PC-9 (cell line): ENCODE data around the gene CFAP251. TPM values are rescaled to one million over a fixed set of nuclear protein-coding genes. Genes with fewer than 3 reads are reported as not detected.
"Not testable (repeated sequence)": the region's sequence is repeated elsewhere in the genome, so short reads cannot be mapped to it uniquely, and the experiment has no call there.

ENCODE experiments used
- Bru-seq: library from RNA; stranded (reverse); fragments of 400-500 nt; gene quantifications from one replicate; lab custom pipeline; 2021; lab: Mats Ljungman, UMichigan
- BruChase-seq, 2 experiments: library from RNA; stranded (reverse); fragments of 400-500 nt; gene quantifications; one replicate each; lab custom pipeline; 2021; lab: Mats Ljungman, UMichigan
- BruUV-seq: library from RNA; stranded (reverse); fragments of 400-500 nt; replicated peaks from 2 replicates; lab custom pipeline; 2021; lab: Mats Ljungman, UMichigan
- CTCF ChIA-PET: fragments of 300-600 bp; sonication (Branson Sonifier 250); formaldehyde crosslinking; loops from one replicate; lab custom pipeline; 2022; ENCODE audit warnings: antibody characterized with exemption; lab: Charles Lee
- POLR2A ChIA-PET: fragments of 300-600 bp; sonication (Branson Sonifier 250); formaldehyde crosslinking; loops from one replicate; lab custom pipeline; 2022; ENCODE audit warnings: antibody characterized with exemption; ENCODE audit not compliant: unreplicated experiment; lab: Charles Lee
- DNase-seq, 2 experiments: peaks; one replicate each; pipeline versions ENCODE4 v3.0.0 to v3.0.0-alpha.2; 2015 to 2022; ENCODE audit warnings: mixed read lengths in 1 of 2
- H2AFZ ChIP-seq: fragments of 200-600 bp; sonication (generic); 2 replicates; pipeline ENCODE4 v1.8.1; 2017; ENCODE audit warnings: antibody characterized with exemption
- H3F3A ChIP-seq: fragments of 200-600 bp; sonication (generic); 2 replicates; pipeline ENCODE4 v1.8.1; 2017; ENCODE audit warnings: antibody characterized with exemption, mild to moderate bottlenecking, low read depth; ENCODE audit not compliant: insufficient read depth
- H3K27ac ChIP-seq: fragments of 200-600 bp; sonication (generic); 2 replicates; pipeline ENCODE4 v1.6.1; 2016; ENCODE audit warnings: mixed run types
- H3K27me3 ChIP-seq: fragments of 200-600 bp; sonication (generic); 2 replicates; pipeline ENCODE4 v1.6.1; 2016; ENCODE audit warnings: low read depth, mixed run types; ENCODE audit not compliant: insufficient read depth
- H3K36me3 ChIP-seq: fragments of 200-600 bp; sonication (generic); 2 replicates; pipeline ENCODE4 v1.6.1; 2016; ENCODE audit warnings: low read depth, mixed run types
- H3K4me1 ChIP-seq: fragments of 200-600 bp; sonication (generic); replicated peaks from 2 replicates; pipeline ENCODE4 v1.6.1; 2016; ENCODE audit warnings: mixed run types; ENCODE audit not compliant: insufficient read depth
- H3K4me2 ChIP-seq: fragments of 200-600 bp; sonication (generic); 2 replicates; pipeline ENCODE4 v1.6.1; 2017; ENCODE audit warnings: mixed run types
- H3K4me3 ChIP-seq: fragments of 200-600 bp; sonication (generic); 2 replicates; pipeline ENCODE4 v1.6.1; 2016; ENCODE audit warnings: mixed run types
- H3K79me2 ChIP-seq: fragments of 200-600 bp; sonication (generic); 2 replicates; pipeline ENCODE4 v1.6.1; 2017; ENCODE audit warnings: low read depth, mixed run types
- H3K9me2 ChIP-seq: fragments of 200-600 bp; sonication (generic); 2 replicates; pipeline ENCODE4 v1.8.1; 2017; ENCODE audit warnings: mild to moderate bottlenecking; ENCODE audit not compliant: insufficient read depth
- H3K9me3 ChIP-seq: fragments of 200-600 bp; sonication (generic); 2 replicates; pipeline ENCODE4 v1.8.1; 2016; ENCODE audit warnings: low read depth; ENCODE audit not compliant: insufficient read depth
- H4K20me1 ChIP-seq: fragments of 200-600 bp; sonication (generic); 2 replicates; pipeline ENCODE4 v1.8.1; 2017; ENCODE audit not compliant: insufficient read depth
- EZH2 ChIP-seq: fragments of 200-600 bp; sonication (generic); IDR thresholded peaks from 2 replicates; pipeline ENCODE4 v1.8.0; 2017; ENCODE audit warnings: antibody characterized with exemption, low read depth
- intact Hi-C: fragments of 100-400 bp; cut with micrococcal nuclease; formaldehyde crosslinking; loops from one replicate; pipeline ENCODE4 v1.10.0; 2022; ENCODE audit not compliant: unreplicated experiment
- long read RNA-seq: library from polyadenylated mRNA; stranded (forward); transcript quantifications from one replicate; pipeline ENCODE4 v2.0.0, GENCODE V29; 2022
- total RNA-seq: library from RNA; stranded (reverse); gene quantifications from 2 replicates; pipeline ENCODE4 v1.2.3, GENCODE V29; 2021
- TF ChIP-seq, protein P1 (sequence below): fragments of 200-600 bp; sonication (generic); conservative IDR thresholded peaks from 2 replicates; pipeline ENCODE4 v1.6.1; 2017; ENCODE audit warnings: mixed run types, antibody characterized with exemption, mild to moderate bottlenecking, moderate library complexity

The CFAP251 gene, protein sequence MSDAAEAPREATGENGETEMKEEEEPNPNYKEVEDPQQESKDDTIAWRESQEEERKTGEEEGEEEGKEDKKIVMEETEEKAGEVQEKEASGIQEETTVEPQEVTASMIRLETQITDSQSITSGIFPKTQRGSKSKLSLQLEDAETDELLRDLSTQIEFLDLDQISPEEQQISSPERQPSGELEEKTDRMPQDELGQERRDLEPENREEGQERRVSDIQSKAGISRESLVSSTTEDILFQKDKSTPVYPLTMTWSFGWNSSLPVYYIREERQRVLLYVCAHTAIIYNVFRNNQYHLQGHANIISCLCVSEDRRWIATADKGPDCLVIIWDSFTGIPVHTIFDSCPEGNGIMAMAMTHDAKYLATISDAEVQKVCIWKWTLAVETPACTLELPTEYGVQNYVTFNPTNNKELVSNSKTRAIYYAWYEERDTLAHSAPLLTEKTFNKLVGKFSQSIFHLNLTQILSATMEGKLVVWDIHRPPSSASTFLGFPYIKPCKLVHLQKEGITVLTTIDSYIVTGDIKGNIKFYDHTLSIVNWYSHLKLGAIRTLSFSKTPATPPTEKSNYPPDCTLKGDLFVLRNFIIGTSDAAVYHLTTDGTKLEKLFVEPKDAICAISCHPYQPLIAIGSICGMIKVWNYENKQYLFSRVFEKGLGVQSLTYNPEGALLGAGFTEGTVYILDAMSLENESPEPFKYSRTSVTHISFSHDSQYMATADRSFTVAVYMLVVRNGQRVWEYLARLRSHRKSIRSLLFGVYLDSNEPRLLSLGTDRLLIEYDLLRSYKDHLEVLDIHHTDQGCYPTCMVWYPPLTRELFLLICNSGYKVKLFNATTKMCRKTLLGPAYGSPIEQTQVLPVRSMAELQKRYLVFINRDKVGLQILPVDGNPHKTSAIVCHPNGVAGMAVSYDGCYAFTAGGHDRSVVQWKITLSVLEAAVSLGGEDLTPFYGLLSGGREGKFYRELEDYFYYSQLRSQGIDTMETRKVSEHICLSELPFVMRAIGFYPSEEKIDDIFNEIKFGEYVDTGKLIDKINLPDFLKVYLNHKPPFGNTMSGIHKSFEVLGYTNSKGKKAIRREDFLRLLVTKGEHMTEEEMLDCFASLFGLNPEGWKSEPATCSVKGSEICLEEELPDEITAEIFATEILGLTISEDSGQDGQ
- total RNA-seq (3.7 and 4.3 TPM in 2 replicates), Bru-seq, nascent RNA (percentile 44 among the genes with signal in this experiment), BruChase-seq, experiment 1, labeled RNA remaining after a 2-hour chase (percentile 49 among the genes with signal in this experiment), BruChase-seq, experiment 2, labeled RNA remaining after a 6-hour chase (percentile 47 among the genes with signal in this experiment)
- long read RNA-seq, partial matches to known transcripts: 1 of 12 reads
- long read RNA-seq, other reads (novel, unspliced or antisense): 11 of 12 reads

DNA sequence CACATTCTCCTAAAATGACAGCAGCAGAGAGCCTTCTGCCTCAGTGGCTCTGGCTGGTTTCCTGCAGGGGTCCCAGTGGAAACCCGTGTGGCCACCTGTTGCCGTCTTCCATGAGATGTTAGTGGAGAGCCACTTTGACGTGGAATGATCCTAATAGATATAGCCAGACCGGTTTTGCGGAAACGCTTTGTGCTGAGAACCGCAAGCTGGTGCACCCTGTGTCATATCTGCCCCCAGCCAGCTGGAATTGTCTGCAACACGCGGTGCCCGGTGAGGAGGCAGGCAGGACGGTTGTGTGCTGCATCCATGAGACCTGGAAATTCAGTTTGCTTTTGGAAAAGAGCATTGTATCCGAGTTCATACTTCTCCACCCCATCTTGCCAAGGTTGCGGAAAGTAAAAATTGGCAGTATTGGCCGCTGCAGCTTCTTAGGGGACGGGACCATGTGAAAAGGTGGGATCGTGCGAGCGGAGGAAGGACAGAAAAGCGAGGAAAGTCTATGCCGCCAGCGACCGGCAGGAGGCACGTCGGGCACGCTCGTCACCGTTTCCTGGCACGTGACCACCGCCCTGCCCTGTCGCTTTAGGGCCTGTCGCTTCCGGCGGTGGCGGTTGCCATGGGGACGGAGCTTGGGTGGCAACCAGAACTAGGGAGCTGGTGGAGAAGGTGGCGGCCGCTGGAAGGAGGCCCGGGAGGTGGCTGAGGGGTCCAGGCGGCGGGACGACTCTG is at the start of gene CFAP251:
Gene CFAP251 (plus strand): TSS at position 643 of the 729 bp plus-strand sequence. CDS start 2,714 bp downstream, outside the sequence.
- Histone ChIP-seq H3F3A (no peaks in the 10 kb centered on the region), H4K20me1 (no peaks in the 10 kb centered on the region), H3K9me2 (no peaks in the 10 kb centered on the region), H3K4me3 (no peak within 1 kb of the TSS), H3K9me3 (no peaks in the 10 kb centered on the region), H3K4me2 (no peak within 1 kb of the TSS), H3K27ac (no peak within 1 kb of the TSS), H3K27me3 (no peaks in the 10 kb centered on the region), H3K4me1 (no peaks in the 10 kb centered on the region), H3K36me3 (0 out of 2 replicates have a peak, but pooled peaks cover 14% of the 10 kb centered on the region), H3K79me2 (no peaks in the 10 kb centered on the region), H2AFZ (no peak within 1 kb of the TSS)
- TF ChIP-seq, protein P1, sequence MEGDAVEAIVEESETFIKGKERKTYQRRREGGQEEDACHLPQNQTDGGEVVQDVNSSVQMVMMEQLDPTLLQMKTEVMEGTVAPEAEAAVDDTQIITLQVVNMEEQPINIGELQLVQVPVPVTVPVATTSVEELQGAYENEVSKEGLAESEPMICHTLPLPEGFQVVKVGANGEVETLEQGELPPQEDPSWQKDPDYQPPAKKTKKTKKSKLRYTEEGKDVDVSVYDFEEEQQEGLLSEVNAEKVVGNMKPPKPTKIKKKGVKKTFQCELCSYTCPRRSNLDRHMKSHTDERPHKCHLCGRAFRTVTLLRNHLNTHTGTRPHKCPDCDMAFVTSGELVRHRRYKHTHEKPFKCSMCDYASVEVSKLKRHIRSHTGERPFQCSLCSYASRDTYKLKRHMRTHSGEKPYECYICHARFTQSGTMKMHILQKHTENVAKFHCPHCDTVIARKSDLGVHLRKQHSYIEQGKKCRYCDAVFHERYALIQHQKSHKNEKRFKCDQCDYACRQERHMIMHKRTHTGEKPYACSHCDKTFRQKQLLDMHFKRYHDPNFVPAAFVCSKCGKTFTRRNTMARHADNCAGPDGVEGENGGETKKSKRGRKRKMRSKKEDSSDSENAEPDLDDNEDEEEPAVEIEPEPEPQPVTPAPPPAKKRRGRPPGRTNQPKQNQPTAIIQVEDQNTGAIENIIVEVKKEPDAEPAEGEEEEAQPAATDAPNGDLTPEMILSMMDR: no peak
- TF ChIP-seq EZH2: no peak
- peak in 1 of 2 experiments; percentile 77 for DNase-seq
- BruUV-seq: no TSS peak
- CTCF ChIA-PET: interaction anchor here (0.6 kb wide), 2 partner anchors 578 to 1367 kb away, joined by 3 to 5 read pairs; no protein-coding TSS in a partner anchor
- intact Hi-C loops: no loop called here
- POLR2A ChIA-PET: interaction anchor here (0.5 kb wide), 1 partner anchor 248 kb away, joined by 10 read pairs; no protein-coding TSS in a partner anchor

DNA sequence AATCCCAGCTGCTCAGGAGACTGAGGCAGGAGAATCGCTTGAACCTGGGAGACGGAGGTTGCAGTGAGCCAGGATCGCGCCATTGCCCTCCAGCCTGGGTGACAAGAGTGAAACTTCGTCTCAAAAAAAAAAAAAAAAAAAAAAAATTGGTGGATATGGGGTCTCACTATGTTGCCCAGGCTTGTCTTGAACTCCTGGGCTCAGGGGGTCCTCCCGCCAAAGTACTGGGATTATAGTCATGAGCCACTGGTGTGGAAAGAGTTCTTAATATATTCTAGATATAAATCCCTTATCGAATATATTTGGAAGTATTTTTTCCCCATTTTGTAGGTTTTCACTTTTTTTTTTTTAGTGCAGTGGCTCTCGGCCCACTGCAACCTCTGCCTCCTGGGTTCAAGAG is 49.2 kb upstream of the CFAP251 start:
- intact Hi-C loops, H3K9me2 ChIP-seq, H3K4me1 ChIP-seq, BruUV-seq, H3K27me3 ChIP-seq, H3K27ac ChIP-seq, H3F3A ChIP-seq, H3K79me2 ChIP-seq, H3K4me3 ChIP-seq, H3K36me3 ChIP-seq, DNase-seq, CTCF ChIA-PET, H4K20me1 ChIP-seq, H3K9me3 ChIP-seq, H3K4me2 ChIP-seq, H2AFZ ChIP-seq, POLR2A ChIA-PET: not testable (repeated sequence)

DNA sequence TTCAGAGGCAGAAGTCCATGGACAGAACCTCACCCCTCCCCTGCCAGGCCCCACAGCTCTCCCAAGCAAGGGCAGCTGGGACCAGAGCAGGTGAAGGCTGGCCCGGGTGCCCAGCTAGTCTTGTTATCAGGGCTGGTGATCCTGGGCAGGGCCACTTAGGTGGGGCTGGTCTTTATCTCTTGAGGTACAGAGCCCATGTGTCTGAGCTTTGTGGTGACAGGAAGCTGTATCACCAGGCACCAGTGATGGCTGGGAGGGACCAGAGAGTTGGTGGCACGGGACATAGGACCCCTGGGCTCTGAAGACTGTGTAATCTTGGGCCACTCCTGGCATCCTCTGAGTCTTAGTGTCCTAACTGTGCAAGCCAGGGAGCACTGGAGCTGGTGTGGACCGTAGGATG is 46.9 kb upstream of the CFAP251 start:
- no peaks in the 10 kb centered on the region for H3K9me3 ChIP-seq
- no peak overlapping the region for H2AFZ ChIP-seq

More for the DNA sequence above, 46.9 kb upstream of the CFAP251 start:
- CTCF ChIA-PET: no interaction called here
- H3F3A ChIP-seq: no peaks in the 10 kb centered on the region
- DNase-seq: no peak
- intact Hi-C loops: no loop called here
- no peaks in the 10 kb centered on the region for H3K79me2 ChIP-seq
- no peak overlapping the region for H3K4me2 ChIP-seq
- H3K9me2 ChIP-seq: no peaks in the 10 kb centered on the region
- H3K27me3 ChIP-seq: no peaks in the 10 kb centered on the region
- POLR2A ChIA-PET: no interaction called here
- no peak for TF ChIP-seq EZH2
- TF ChIP-seq, protein P1: no peak
- BruUV-seq: no TSS peak
- H3K27ac ChIP-seq: no peak overlapping the region
- no peaks in the 10 kb centered on the region for H3K4me1 ChIP-seq
- H3K36me3 ChIP-seq: no peaks in the 10 kb centered on the region
- no peak overlapping the region for H3K4me3 ChIP-seq
- H4K20me1 ChIP-seq: no peaks in the 10 kb centered on the region
